ENCODE measurements around the gene WDR44.
"Not testable (repeated sequence)": the region's sequence is repeated elsewhere in the genome, so short reads cannot be mapped to it uniquely, and the experiment has no call there.

Gene WDR44, protein sequence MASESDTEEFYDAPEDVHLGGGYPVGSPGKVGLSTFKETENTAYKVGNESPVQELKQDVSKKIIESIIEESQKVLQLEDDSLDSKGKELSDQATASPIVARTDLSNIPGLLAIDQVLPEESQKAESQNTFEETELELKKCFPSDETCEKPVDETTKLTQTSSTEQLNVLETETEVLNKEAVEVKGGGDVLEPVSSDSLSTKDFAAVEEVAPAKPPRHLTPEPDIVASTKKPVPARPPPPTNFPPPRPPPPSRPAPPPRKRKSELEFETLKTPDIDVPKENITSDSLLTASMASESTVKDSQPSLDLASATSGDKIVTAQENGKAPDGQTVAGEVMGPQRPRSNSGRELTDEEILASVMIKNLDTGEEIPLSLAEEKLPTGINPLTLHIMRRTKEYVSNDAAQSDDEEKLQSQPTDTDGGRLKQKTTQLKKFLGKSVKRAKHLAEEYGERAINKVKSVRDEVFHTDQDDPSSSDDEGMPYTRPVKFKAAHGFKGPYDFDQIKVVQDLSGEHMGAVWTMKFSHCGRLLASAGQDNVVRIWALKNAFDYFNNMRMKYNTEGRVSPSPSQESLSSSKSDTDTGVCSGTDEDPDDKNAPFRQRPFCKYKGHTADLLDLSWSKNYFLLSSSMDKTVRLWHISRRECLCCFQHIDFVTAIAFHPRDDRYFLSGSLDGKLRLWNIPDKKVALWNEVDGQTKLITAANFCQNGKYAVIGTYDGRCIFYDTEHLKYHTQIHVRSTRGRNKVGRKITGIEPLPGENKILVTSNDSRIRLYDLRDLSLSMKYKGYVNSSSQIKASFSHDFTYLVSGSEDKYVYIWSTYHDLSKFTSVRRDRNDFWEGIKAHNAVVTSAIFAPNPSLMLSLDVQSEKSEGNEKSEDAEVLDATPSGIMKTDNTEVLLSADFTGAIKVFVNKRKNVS

GRCh38 chrX:118345464-118346257, at the start of gene WDR44:
TSS of gene WDR44 (plus strand) at chrX:118346106. CDS start at chrX:118346504, 398 bp downstream.
- DNase-seq (ENCODE audit: low read depth): peak; percentile 84

DNA sequence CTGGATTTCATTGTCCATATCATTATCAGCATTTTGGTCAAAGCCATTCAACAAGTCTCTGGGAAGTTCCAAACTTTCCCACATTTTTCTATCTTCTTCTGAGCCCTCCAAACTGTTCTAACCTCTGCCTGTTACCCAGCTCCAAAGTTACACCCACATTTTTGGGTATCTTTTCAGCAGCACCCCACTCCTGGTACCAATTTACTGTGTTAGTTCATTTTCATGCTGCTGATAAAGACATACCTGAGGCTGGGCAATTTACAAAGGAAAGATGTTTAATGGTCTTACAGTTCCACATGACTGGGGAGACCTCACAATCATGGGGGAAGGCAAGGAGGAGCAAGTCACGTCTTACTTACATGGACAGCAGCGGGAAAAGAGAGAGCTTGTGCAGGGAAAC, 40.1 kb upstream of the WDR44 start:
- DNase-seq (ENCODE audit: low read depth): not testable (repeated sequence)

- no peak for DNase-seq (ENCODE audit: low read depth)
These were observed 30.4 kb upstream of the WDR44 start for GRCh38 chrX:118315529-118315928.

GRCh38 chrX:118324588-118324987, 21.3 kb upstream of the WDR44 start:
- DNase-seq (ENCODE audit: low read depth): no peak

GRCh38 chrX:118325453-118325852, 20.5 kb upstream of the WDR44 start:
- no peak for DNase-seq (ENCODE audit: low read depth)

GRCh38 chrX:118329175-118329574, 16.7 kb upstream of the WDR44 start:
- DNase-seq (ENCODE audit: low read depth): no peak

DNA sequence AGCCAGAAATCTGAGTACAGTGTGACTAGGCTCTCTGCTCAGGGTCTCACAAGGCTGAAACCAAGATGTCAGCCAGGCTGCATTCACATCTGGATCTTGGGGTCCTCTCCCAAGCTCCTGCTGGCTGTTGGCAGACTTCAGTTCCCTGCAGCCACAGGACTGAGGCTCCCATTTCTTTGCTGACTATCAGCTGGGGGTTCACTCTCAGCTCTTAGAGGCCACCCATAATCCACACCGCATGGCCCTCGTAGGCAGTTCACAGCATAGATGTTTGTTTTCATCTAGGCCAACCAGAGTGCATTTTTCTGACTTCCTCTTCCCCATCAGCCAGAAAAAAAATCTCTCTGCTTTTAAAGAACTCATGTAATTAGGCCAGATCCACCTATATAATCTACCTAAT, 8.2 kb upstream of the WDR44 start:
- DNase-seq (ENCODE audit: low read depth): no peak

DNA sequence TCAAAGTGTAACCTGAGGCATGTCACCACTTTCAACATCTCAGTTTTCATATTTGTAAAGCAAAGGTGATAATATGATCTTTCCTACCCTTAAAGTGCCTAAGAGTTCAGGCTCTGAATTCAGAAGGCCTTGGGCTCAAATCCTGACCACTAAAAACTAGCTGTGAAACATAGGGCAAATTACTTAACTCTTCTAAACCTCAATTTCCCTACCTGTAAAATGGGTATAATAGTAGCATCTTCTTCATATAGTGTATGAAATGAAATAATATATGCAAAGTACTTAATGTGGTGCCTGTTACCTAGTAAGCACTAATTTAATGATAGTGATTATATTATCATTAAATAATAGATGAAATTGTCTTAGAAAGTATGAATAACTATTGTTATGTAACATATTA, 7.0 kb upstream of the WDR44 start:
- DNase-seq (ENCODE audit: low read depth): no peak

DNA sequence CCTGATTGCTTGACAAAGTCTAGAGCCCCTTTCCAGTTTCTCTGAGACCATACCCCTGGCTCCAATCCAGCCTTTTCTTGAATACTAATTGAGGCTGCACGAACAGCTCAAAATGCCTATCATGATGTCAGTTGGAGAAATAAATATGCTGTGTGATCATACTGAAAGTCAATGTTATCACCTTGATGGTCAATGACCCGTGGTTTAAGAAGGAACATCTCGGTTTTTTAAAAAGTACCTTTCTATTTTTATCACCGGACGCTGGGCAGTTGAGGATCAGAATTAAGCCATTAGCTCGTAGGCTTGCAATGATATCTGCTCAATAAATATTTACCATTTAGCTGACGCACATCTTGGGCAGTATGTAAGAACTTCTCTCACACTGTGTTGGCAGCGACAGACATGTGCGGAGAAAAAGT, 852 bp upstream of the WDR44 start:
- no peak for DNase-seq (ENCODE audit: low read depth)

DNA sequence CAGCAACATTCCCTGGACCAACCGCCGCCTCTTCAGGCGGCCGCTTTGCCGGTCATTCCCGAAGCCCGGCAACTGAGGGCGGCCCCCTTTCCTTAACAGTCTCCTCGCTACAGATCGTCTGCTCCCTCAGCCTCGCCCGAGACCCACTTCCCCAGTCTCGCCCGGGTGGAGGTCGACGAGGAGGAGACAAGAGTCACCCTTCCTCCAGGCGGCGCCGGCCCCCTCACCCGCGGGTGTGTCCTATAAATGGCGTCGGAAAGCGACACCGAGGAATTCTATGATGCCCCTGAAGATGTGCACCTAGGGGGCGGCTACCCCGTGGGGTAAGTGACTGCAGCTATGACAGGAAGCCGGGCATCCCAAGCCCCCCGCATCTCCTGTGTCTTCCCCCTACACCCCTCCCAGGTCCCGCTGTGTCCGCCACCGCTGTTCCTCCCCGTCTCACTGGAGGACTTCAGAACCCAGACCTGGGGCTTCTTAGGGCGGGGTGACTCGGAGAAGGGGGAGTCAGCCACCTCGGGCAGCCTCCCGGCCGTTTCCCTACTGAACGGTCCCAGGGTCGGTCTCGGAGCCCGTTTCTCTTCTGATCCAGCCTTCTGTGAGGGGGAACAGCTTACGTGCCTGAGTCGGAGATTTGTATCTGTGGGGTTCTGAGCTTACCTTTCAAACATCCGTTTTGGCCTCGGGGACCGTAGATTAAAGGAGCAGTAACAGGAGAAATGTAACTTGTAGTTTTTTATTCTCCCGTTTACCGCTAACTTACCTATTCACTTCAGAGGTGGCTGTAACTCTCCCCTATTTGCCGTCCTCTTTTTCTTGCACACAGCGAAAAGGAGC, 570 bp downstream of the WDR44 start:
- peak; percentile 33 for DNase-seq (ENCODE audit: low read depth)

DNA sequence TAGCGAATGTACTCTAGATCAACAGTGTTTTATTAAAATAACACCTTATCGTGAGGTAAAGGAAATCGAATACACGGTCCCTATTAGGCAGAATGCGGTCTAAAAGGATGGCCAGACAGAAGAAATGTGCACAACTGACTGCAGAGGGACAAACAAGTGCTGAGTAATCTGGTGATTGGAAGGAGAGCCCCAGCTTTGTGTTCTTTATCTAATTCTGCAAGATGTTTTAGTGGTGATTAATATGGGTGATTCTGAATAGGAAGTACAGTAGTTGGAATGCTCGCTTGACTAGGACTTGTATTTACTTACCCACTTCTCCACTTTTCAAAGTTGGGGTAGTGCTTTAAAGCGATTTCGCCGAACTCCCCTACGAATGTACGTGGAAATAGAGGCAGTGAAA, 1.2 kb downstream of the WDR44 start:
- DNase-seq (ENCODE audit: low read depth): no peak

DNA sequence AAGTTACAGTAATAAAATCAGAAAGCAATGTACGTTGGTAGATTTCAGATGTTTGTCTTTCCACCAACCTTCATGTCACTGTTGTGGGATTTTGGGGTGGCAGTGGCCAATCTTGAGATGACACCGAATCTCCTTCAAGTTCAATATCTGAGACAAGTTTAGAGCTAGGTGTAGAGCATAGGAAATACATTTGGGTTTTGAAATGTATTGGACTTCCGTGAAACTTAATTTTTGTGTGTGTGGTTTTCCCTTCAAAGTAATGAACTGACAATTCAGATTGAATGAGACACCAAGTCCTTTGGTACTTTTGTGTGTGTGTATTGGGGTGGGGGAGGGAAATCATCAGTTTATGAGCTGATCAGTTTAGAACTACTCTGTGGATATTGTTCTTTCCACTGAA, 1.8 kb downstream of the WDR44 start:
- DNase-seq (ENCODE audit: low read depth): no peak

GRCh38 chrX:118348186-118348810, 2.4 kb downstream of the WDR44 start:
- no peak for DNase-seq (ENCODE audit: low read depth)

DNA sequence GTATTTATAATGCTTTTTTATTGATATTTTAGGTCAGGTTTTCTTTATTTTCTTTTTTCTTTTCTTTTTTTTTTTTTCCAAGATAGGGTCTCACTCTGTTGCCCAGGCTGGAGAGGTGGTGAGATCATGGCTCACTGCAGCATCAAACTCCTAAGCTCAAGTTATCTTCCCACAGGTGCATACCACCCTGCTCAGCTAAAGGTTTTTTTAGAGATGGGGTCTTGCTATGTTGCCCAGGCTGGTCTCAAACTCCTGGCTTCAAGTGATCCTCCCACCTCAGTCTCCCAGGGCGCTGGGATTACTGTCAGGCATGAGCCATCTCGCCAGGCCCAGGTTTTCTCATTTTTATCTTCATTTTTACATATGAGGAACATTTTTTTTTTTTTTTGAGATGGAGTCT, 3.3 kb downstream of the WDR44 start:
- DNase-seq (ENCODE audit: low read depth): no peak

DNA sequence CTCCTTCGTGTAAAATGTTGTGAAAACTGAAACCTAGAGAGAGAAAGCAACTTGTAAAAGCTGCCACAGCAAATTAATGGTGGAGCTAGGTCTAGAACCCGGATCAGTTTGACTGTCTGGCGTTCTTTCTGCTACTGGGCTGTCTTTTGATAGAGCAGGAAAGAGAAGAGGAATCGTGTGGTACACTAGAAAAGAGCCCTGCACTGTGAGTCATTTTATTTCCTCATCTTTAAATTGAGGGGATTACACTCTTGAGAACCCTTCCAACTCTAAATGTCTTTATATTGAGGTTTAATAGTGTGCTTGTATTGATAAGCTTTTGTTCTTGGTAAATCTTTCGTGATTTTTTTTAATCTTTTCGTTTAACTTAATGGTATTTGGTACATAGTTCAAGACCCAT, 4.3 kb downstream of the WDR44 start:
- DNase-seq (ENCODE audit: low read depth): no peak

DNA sequence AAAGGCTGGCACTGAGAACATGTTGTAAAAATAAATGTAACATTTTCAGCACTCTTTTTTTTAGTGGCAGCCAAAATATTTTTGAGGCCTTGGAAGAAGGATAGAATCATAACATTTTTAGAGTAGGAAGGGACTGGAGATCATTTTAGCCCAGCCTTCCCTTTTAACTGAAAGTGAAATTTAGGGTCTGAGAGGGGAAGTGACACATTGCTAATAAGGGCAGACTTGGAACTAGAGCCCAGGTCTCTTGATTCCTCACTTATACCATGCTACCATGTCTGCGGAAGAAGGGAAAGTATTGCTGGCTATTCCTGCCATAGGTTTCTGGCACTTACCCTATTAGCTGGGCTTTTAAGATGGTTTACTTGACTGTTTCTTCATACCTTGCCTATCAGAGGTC, 4.8 kb downstream of the WDR44 start:
- no peak for DNase-seq (ENCODE audit: low read depth)

- no peak for DNase-seq (ENCODE audit: low read depth)
These were observed 6.7 kb downstream of the WDR44 start for GRCh38 chrX:118352566-118352965.

GRCh38 chrX:118353081-118353850, 7.4 kb downstream of the WDR44 start:
- no peak for DNase-seq (ENCODE audit: low read depth)

- DNase-seq (ENCODE audit: low read depth): no peak
These were observed 9.5 kb downstream of the WDR44 start for GRCh38 chrX:118355225-118355920.
